NCI-H748 treated with DMSO at 0.1 percent for 48 hours (cell line): ENCODE results near the gene SARDH.

Source experiments
- DNase-seq: peaks from one replicate; lab custom pipeline; 2025; lab: John Stamatoyannopoulos, UW

The SARDH gene

DNA sequence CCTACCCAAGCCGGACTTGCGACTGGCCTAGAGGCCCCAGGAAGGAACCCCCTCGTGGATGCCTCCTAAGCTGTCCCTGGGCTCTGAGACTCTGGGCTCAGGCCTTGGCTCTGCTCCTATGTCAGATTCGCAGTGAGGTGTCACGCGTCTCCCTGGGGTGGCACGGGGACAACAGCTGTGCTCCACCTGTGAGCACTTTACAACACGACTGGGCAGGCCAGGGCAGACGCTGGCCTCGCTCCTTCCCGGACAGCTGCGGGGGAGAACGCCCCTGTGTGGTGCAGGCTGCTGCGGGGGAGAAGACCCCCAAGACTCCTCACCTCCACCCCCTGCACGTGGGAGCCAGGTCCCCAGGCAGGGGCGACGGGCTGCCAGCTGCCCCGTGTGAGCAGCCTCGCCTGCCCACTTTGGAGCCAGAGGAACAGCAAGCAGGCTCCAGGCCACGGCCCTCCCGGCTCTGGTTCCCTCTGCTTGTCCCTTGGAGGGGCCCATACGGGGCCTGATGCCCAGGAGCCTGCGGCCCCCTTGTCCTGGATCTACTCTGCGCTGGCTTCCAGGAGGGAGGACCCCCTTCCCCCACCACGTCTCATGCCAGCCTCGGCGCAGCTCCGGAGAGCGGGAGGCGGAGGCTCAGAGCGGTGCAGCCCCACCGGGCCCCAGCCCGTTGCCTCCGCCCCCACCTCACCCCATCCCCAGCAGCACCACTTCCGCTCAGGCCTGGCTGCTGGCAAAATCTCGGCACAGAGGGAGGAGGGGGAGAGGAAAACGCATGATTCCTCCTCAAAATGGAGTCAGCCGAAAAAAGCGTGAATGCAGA lies 36.0 kb downstream of the SARDH start:
- DNase-seq = no peak

DNA sequence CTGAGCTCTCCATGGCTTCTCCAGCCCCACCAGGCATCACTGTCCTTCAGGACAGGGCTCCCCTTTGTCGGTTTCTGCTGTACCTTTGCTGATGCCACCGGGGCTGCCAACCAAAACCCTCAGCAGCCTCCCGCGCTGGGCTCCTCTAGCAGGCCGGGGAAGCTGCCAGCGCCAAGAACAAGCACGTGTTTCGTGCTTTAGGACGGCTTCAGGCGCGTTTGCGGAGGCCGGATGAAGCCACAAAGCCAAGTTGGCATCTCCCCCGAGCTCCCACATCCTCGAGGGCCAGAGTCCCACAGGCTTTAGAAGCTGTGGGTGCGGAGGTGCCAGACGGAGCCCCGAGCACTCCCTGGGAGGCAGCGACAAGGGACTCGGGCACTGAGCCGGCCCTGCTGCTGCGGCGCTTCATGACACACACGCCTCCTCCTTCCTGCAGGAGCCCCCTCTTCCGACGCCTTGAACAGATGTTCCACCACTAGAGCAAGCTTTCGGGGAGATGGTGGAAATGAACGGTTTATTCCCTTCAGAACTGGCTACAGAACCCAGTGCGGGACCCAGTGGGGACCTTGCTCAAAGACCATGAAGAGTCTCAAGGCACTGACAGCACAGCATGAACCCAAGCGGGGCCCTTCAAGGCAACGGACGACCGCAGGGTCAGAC lies 36.7 kb downstream of the SARDH start:
- DNase-seq = no peak

DNA sequence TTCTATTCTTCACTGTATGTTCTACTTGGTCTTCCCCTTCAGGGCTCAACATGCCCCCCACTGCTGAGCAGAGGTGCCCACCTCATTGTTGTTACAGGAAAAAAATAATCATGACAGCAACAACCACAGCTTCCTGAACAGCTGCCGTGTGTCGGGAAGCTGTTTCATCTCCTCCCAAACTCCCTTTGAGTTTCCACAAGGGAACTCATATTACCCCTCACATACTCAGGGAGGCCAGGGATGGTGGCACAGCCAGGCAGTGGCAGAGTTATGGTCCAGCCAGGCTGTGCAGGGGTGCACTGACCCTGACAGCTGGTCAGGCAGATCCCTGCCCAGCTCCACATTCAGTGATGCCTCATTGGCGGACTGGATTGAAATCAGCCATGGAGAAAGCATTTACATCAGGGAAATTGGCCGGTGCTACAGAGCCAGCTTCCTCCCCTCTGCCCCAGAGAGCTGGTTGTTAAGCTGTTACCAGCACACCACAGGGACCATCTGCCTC lies 37.3 kb downstream of the SARDH start:
- no peak for DNase-seq

DNA sequence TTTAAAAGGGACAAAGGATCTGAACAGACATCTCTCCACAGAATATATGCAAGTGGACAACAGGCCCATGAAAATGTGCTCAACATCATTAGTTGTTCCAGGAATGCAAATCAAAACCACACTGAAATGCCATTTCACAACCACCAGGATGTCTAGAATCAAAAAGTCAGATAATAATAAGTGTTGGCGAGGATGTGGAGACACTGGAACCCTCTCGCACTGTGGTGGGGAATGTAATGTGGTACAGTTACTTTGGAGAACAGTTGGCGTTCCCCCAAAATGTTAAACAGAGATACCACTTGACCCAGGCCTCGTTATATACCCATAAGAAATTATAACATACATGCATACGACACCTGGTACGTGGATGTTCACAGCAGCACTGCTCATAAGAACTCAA lies 38.6 kb downstream of the SARDH start:
- DNase-seq = no peak

DNA sequence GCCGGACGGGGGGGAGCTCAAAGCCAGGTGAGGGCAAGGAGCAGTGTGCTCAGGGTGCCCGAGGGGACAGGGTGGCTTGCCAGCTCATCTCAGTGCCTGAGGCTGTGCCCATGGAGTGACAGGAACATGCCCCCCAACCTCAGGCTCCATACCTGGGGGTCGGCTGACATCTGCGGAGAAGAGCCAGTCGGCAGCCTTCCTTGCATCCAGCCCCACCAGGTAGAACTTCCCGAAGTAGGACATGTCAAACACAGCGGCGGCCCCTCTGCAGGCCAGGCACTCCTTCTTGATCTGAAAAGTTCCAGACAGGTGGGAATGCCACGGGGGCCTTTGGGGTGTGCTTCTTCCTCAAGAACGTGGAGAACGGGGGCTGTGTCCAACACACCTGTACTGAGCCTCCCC lies 42.1 kb downstream of the SARDH start:
- no peak for DNase-seq

DNA sequence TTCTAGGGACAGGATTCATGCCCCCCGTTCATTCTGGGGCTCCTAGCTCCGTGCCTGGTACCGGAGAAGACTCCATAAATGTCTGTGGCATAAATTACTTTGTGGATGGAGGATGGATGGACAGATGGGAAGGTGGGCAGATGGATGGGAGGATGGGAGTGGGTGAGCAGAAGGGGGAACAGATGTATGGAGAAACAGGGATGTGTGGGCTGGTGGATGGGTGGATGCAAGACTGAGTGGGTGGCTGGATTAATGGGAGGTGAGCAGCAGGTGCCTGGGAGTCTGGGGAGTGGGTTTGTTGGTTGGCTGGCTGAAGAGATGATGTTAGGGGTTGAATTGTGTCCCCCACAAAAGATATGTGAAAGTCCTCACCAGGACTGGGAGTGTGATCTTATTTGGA lies 43.5 kb downstream of the SARDH start:
- no peak for DNase-seq

DNA sequence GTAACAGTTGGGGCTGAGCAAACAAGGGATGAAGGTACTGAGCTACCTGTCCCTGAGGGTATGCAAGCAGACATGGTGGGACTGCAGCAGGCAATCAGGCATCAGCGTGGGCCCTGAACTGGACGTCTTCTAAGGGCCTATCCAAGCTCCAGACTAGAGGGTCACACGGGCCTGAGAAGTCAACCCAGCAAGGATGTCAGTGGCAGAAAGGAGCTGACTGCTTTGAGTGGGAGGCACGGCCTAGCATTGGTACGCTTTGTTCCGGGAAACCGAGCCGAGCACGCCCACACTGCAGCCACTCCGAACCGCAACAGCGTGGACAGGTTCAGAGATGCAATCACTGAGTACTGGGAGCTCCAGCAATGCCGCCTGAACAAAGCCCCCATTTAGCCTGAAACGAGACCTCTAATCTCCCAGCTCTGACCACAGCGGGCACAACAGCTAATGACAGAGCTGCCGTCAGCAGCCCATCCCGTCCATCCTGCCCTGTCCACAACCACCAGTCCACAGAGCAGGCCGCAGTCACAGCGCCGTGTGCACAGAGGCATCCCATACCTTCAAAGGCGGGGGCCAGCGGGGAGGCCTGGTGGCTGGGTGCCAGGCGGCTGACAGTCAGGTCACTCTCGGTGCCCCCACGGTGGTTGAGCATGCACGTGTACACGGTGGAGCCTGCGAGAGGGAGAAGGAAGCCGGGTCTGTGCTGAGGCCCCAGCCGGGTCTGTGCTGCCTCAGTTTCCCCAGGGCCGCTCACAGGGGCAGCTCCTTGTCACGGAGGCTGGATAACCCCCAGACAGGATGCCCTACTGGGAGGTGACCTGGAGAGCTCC lies 44.2 kb downstream of the SARDH start:
- DNase-seq = no peak

DNA sequence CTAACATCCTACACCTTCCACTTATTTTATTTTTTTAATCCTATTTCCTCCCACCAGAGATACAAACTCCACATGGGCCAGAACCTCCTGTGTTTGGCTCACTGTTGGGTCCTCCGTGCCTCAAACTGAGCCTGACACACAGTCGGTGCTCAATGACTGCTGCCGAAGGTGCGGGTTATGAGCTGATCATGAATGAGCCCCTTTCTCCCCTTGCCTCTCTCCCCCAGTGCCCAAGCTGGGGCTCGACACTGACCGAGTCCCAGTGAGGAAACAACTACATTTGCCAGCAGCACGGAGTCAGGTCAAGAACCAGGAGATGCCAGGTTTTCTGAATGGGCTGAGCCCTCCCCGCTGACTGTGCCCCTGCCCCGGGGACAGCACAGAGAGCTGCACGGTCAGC lies 45.0 kb downstream of the SARDH start:
- DNase-seq = no peak

DNA sequence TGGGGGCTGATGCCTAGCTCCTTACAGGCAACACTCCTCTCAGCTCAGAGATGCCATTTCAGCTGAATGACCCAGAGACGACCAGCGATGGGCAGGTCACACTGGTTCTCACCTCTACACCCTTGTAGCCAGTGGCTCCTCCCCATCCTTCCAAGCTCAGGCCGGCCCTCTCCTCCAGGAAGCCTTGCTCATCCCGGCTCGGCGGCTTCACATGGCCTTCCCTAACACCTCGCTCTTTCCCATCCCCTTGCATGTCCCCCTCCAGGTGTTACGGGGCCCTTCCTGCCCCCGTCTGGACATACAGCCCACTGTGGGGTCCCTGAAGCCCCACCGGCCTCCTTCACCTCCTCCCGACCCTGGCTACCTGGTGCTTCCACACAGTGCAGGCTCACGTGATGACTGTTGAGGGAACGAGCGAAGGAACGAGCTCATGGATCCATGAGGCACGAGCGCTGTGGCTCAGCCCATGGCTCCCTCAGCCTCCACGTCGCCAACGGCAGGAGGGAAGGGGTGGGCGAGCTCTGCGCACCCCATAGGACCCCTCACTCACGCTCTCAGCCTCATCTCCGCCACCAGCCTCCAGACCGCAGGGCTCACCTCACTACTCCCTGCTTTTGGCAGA lies 45.7 kb downstream of the SARDH start:
- DNase-seq = no peak

DNA sequence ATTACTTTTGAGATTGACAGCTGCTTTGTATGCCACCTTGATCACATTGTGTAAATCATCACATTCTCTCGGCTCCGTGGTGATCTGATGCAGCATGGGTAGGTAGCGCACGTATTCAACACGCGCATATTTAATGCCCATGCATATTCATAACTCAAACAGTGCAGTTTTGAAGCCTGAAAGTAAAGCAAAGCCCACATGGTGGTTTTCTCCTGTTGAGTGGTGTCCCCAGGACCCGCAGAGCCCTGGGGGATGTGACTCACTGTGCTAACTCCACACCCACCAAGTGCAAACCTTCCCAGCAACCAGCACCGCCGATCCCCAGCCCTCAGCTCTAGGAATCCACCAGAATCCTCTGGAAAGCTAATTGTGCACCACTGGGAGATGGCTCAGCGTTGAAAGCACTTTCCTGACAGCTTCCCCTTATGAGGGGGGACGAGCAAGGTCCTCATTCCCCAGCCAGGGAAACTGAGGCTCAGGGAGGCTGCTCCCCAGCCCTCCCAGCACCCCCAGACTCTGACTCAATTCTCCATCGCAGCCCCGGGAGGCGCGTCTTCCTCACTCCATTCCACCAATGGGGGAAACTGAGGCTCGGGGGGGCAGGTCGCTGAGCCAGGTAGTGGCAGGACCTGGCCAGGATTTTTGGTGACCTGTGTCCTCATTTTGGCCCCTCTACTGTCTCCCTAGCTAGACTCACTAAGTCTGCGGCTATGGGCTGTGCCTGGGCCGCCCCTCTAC lies 46.4 kb downstream of the SARDH start:
- DNase-seq = no peak

DNA sequence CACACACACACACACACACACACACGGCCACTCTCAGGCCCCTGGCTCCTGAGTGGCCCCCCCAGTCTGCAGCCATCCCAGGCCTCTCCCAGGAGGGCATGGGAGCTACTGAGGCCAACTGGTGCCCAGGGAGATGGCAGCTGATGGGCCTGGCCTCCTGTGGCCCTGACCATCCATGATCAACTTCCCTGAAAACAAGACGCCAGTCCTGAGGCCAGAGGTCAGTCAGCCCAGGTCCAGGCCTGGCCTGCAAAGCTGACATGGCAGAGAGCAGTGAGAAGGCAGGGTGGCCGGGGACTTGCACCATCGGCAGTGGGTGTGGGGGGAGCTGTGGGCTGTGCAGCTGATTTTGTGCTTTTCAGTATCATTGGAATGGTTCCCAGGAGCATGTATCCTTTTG lies 47.0 kb downstream of the SARDH start:
- no peak for DNase-seq

DNA sequence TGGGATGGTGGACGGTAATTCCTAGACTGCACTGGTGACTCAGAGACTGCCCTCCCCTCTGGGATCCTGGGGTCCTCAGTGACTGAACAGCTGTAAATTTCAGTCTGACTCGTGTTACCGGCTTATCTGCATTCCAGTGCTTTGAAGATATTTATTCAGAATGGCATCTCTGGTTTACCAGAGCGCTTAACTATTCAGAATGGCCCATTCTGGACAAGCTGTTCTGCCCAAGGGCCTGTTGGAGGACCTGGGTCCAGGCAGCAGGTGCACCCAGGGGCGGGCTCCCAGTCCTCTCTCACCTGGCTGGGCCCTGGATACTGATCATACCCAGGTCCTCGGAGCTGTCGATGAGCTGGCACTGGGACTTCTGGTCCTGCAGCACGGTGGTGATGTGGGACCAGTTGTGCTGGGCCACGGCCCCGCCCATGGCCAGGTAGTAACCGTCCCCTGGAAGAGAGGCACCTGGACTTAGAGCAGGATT lies 48.0 kb downstream of the SARDH start:
- no peak for DNase-seq

DNA sequence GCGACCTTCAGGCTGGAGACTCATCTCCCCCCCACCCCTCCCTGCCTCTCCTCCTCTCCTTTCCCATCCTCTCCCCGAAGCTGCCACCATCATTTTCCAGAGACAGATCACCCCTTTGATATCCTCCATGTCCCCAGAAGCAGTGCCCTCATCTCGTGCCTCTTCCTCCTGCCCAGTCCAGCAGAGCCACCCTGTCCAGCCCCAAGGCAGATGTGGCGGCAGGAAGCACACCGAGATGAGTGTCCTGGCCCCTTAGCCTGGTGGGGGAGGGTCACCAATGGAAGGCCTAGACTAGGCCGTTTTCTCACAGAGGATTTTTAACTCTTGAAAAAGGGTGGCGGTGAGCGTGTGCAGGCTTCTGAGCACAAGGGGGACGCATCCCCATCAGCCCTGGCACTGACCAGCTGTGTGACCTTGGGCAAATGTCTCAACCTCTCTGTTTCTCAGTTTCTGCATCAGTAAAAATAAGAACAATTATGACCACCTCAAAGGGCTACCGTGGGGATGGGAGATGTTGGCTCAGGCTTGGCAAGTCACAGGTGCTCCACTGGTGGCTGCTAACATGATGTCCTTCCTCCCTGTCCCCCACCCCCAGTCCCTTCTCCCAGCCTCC lies 48.9 kb downstream of the SARDH start:
- no peak for DNase-seq

DNA sequence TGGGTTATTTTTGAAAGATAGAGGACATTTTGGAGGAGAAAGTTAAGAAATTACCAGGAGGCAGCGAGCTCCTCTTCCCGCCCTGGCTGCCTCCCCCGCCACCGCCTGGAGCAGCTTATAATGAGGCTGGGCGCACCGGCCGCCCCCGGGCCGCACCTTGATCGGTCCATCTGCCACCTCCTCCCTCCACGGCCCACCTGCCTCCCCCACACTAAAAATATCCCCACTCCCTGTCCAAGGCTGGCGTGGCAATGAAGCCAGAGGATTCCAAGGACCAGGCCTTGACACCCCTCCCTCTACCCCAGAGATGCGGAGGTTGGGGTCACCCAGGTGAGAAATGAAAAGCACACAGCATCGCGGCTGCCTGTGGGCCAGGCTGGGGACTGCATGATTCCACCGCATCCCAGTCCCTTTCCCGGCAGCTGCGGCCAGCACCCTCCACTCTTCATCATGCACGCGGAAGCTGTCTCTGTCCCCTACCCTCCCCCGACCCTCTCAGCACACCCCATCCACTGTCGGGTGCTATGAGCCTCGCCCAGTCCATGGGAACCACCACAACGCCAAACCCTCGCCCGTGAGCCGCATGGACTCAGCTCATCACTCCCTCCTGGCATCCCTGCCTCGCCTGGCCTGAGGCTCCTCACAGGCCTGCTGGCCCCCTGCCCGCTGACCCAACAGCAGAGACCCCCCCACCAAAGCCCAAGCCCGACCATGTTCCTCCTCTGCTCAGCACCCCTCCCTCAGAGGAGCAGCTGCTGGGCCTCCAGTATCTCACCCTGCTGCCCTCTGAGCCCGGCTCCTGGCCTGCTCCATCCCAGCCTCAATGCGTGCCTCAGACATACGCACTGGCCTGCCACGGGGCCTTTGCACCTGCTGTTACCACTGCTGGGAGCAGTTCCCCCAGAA lies 50.0 kb downstream of the SARDH start:
- DNase-seq = no peak

DNA sequence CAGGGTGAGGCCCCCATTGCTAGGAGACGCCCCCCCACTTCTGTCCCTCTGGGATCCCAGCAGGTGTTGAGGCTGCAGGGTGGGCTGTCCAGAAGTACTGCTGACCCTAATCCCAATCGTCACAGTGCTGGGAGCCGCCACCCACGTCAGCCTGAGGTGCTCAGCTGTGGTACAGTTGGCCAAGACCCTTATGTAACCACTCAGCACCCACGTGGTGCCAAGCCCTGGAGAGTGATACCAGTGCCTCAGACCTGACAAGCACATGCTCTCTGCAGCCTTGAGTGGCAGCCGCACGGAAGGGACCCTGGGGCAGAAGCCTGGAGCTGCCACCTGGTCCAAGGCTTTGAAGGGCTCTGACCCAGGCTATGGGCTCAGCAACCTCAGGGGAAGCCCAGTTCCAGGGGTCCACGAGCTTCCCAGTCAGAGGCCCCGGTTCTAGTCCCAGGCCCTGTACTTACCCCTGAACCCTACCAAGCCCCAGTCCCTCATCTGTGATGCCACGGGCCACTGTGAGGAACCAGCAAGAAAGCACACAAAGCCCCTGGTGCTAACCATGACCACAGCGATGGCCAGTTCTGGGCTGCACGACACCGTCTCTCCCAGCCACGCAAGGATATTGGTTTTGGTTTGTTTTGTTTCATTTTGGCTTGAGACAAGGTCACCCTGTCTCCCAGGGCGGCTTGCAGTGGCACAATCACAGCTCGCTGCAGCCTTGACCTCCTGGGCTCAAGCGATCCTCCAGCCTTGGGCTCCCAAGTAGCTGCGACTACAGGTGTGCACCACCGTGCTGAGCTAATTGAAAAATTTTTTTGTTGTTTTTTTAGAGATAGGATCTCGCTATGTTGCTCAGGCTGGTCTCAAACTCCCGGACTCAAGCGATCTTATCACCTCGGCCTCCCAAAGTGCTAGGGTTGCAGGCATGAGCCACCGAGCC lies 51.2 kb downstream of the SARDH start:
- no peak for DNase-seq

DNA sequence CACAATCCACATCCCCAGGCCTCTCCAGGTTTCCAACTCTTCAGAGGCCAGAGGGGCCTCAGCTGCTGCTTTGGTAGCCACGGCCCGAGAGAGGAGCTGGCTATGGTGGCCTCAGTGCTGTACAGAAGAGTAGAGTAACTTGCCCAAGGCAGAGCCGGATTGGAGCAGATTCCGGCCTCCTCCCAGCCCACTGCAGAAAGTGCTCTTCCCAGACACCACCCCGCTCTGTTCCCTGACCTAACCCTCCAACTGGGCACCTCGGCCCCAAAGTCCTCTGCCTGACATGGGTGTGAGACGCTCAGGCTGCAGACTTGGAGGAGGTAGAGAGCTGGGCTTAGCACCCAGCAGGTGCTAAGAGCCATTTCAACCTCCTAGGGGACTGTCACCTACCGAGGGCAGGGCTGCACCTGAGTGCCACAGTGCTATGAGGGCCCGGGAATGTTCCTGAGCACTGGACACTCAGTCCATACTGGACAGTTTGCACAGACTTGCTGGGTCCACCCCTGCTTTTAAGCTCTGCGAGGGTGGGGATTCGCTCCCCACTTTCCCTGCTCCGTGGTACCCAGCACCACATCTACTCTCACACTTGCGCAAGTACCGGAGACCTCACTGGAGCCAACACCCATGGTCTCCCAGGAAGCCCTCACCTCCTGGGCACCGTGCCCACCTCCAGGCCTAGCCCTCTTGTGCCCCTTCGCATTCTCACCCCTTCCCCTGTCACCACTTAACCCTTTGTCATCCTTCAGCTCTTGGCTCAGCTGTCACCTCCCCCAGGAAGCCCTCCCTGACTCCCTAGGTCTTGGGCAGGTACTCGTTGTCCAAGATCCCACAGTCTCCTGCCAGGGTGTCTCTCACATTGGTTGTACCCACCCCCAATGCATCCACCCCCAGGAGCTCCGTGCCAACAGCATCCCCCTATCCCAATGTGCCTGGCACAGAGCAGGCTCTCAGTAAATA lies 52.2 kb downstream of the SARDH start:
- no peak for DNase-seq

DNA sequence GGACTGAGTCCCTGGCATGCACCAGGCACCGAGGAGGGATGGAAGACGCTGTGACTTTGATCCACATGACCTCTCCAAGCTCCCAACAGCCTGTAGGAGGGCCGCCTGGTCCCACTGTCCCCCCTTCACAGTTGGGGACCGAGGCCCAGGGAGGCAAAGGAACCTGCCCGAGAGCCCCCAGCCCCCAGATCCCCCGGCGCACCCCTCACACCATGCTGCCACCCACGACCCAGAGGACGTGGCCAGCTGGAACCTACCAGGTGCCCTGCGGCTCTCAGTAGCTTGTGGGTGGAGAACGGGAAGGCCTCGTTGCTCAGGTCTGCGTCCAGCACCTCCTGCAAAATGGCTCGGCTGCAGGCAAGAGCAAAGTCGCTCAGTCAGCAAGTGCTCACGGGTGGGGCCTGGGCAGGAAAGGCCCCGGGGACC lies 53.2 kb downstream of the SARDH start:
- DNase-seq = no peak
